CD4-positive, alpha-beta memory T cell (primary cell): ENCODE results near the gene WNT8B. TPM values are rescaled to one million over a fixed set of nuclear protein-coding genes. Genes with fewer than 3 reads are reported as not detected.

Experiments
- CTCF ChIA-PET: fragments of 350-600 bp; sonication (Branson Sonifier 250); formaldehyde crosslinking; loops from one replicate; lab custom pipeline; 2021; ENCODE audit warnings: inconsistent platforms; ENCODE audit not compliant: partially characterized antibody; lab: Charles Lee
- POLR2A ChIA-PET: fragments of 350-600 bp; sonication (Branson Sonifier 250); formaldehyde crosslinking; loops from one replicate; lab custom pipeline; 2021; ENCODE audit not compliant: partially characterized antibody; lab: Charles Lee
- DNase-seq, 5 donors: peaks; one replicate each; pipeline versions ENCODE4 v3.0.0 to v3.0.0-alpha.2; 2020 to 2022; ENCODE audit warnings: mixed read lengths in 1 of 5
- H3K27ac ChIP-seq: one replicate; pipeline ENCODE4 v1.7.0; 2013; ENCODE audit warnings: low read depth, low read length
- H3K27me3 ChIP-seq: 2 replicates; pipeline ENCODE4 v1.7.0; 2013; ENCODE audit warnings: mild to moderate bottlenecking, low read length, moderate library complexity; ENCODE audit not compliant: insufficient read depth
- H3K36me3 ChIP-seq: 2 replicates; pipeline ENCODE4 v1.7.0; 2013; ENCODE audit warnings: mild to moderate bottlenecking, low read length, moderate library complexity; ENCODE audit not compliant: insufficient read depth
- H3K4me1 ChIP-seq: 2 replicates; pipeline ENCODE4 v1.7.0; 2013; ENCODE audit warnings: mild to moderate bottlenecking, low read length, moderate library complexity; ENCODE audit not compliant: insufficient read depth
- H3K4me3 ChIP-seq, 2 donors: one replicate each; pipeline ENCODE4 v1.7.0; 2013; ENCODE audit warnings: low read length in 2 of 2, mild to moderate bottlenecking in 1 of 2
- H3K9me3 ChIP-seq, 2 donors: one replicate each; pipeline ENCODE4 v1.7.0; 2013; ENCODE audit warnings: low read length in 2 of 2, control low read depth in 1 of 2; ENCODE audit not compliant: control insufficient read depth in 1 of 2
- H3K27ac Mint-ChIP-seq, 7 donors: one replicate each; pipeline ENCODE4 v1.8.0; 2020 to 2021; ENCODE audit warnings: mixed read lengths in 7 of 7, mild to moderate bottlenecking in 6 of 7, inconsistent platforms in 3 of 7, moderate library complexity in 3 of 7
- H3K27me3 Mint-ChIP-seq, 2 donors: one replicate each; pipeline ENCODE4 v1.8.0; 2020 to 2021; ENCODE audit warnings: mixed read lengths in 2 of 2
- H3K36me3 Mint-ChIP-seq, 2 donors: one replicate each; pipeline ENCODE4 v1.8.0; 2020 to 2021; ENCODE audit warnings: mixed read lengths in 2 of 2, inconsistent platforms in 1 of 2, mild to moderate bottlenecking in 1 of 2
- H3K4me1 Mint-ChIP-seq, 4 donors: one replicate each; pipeline ENCODE4 v1.8.0; 2020 to 2021; ENCODE audit warnings: mixed read lengths in 4 of 4, mild to moderate bottlenecking in 1 of 4
- H3K4me3 Mint-ChIP-seq, 8 donors: one replicate each; pipeline ENCODE4 v1.8.0; 2020 to 2021; ENCODE audit warnings: mixed read lengths in 8 of 8, mild to moderate bottlenecking in 7 of 8, moderate library complexity in 6 of 8, inconsistent platforms in 3 of 8
- H3K9me3 Mint-ChIP-seq, 8 donors: one replicate each; pipeline ENCODE4 v1.8.0; 2020 to 2021; ENCODE audit warnings: mixed read lengths in 8 of 8, mild to moderate bottlenecking in 5 of 8, inconsistent platforms in 3 of 8, moderate library complexity in 1 of 8
- intact Hi-C: fragments of 100-400 bp; cut with micrococcal nuclease; formaldehyde crosslinking; loops from one replicate; pipeline ENCODE4 v1.15.1; 2023
- polyA plus RNA-seq, 2 donors: library from polyadenylated mRNA; unstranded; fragments of 300-500 nt; fragmentation: Illumina TruSeq; gene quantifications; one replicate each; pipeline ENCODE4 v1.2.3, GENCODE V29; 2021
- total RNA-seq, 2 experiments: library from RNA; stranded (reverse); gene quantifications; one replicate each; pipeline ENCODE4 v1.2.3, GENCODE V29; 2021

The WNT8B gene
- total and polyA plus RNA-seq, 4 experiments from 2014 or later: not detected

DNA sequence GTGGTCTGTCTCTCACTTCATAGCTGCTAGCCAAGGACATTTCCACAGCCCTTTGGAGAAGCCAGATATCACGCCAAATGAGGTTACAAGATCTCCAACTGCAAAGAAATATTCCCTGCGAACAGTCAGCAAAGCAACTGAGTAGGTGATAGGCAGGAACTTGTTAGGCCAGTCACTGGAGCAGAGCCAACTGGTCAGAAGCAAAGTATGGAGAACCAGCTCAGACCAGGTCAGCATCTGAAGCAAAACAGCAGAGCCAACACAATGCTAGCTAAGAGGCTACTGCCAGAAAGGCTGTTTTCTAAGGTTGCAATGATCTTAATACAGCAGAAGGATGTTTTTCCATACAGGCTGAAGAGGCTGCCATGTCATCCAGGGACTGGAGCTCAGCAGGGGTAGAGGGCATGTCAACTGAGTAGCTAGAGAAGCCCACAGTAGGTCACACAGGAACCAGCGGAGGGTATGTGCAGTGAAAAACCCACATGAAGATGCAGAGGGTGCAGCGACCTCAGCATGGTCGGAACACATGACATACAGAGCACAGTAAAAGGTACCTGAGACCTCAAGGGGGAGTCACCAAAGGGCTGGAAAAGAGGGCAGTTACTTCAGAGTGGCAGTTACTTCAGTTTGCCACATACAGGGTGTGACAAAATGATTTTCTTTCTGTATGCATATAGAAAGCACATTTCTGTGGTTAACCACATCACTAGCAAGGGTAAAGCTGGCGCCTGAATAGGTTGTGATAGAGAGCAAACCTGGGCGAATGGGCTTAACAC lies 47.9 kb downstream of the WNT8B start:
- H3K36me3 Mint-ChIP-seq: peaks cover 15 to 24% of the 10 kb centered on the region in 2 donors
- peak overlapping the region; percentile 0 for H3K27ac ChIP-seq

DNA sequence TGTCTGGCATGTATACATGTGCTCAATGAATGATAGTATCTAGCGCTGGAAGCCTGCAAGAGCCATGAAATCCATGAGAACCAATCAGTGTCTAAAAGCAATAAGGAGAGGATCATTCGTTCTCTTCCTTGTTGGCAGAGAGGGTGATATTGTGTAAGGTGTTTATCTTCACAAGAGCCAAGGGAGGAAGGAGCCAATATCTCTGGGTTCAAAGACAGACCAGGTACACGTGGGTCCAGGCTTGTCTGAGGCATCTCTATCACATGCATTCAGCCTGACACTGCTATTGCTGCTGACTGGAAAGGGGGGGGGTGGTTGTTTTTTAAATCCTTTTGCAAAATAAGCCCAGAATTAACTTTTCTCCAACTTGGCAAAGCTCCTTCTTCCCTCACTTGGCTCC lies 52.8 kb downstream of the WNT8B start:
- Mint-ChIP-seq H3K27ac (peak overlapping the region in 1 of 7 donors; percentile 35), H3K9me3 (no peaks in the 10 kb centered on the region), H3K4me3 (no peak overlapping the region), H3K4me1 (peaks cover 22 to 32% (median 26%) of the 10 kb centered on the region in 4 donors), H3K36me3 (peaks cover 20 to 27% of the 10 kb centered on the region in 2 donors), H3K27me3 (no peaks in the 10 kb centered on the region)
- Histone ChIP-seq H3K4me3 (no peak overlapping the region), H3K4me1 (peaks cover 21% of the 10 kb centered on the region), H3K27ac (no peak overlapping the region), H3K9me3 (no peaks in the 10 kb centered on the region), H3K27me3 (no peaks in the 10 kb centered on the region), H3K36me3 (peaks cover 3% of the 10 kb centered on the region)
- ChIA-PET POLR2A (interaction anchor here (1.5 kb wide), 1 partner anchor 12 kb away, joined by 3 read pairs; no protein-coding TSS in a partner anchor), CTCF (interaction anchor here (0.7 to 10.2 kb wide), 4 partner anchors 12 to 174 kb away, joined by 3 to 122 read pairs (median 69); partner anchors contain the start of gene SCD)
- DNase-seq: no peak
- intact Hi-C loops: no loop called here

More for the DNA sequence above, 47.9 kb downstream of the WNT8B start:
- POLR2A ChIA-PET: interaction anchor here (2.5 to 4.1 kb wide), 5 partner anchors 12 to 29 kb away, joined by 9 to 23 read pairs (median 13); partner anchors contain the start of gene HIF1AN
- peaks cover 58% of the 10 kb centered on the region for H3K4me1 ChIP-seq
- DNase-seq: peak; percentile 79 to 88 (median 86)
- Mint-ChIP-seq H3K9me3 (no peaks in the 10 kb centered on the region), H3K4me3 (peak overlapping the region; percentile 54 to 90 (median 62)), H3K27ac (peak overlapping the region; percentile 67 to 96 (median 84)), H3K4me1 (peaks cover 42 to 66% (median 51%) of the 10 kb centered on the region in 4 donors), H3K27me3 (no peaks in the 10 kb centered on the region)
- intact Hi-C loops: loop anchor here (1.0 kb wide), 1 partner anchor 19 kb away; the partner anchor contains the start of gene NDUFB8
- peaks cover 5% of the 10 kb centered on the region for H3K36me3 ChIP-seq
- H3K9me3 ChIP-seq: no peaks in the 10 kb centered on the region
- no peak overlapping the region for H3K4me3 ChIP-seq
- H3K27me3 ChIP-seq: no peaks in the 10 kb centered on the region
- CTCF ChIA-PET: interaction anchor here (0.9 to 10.2 kb wide), 13 partner anchors 9 to 198 kb away, joined by 3 to 133 read pairs (median 8); partner anchors contain the start of genes HIF1AN, SCD and SEC31B

DNA sequence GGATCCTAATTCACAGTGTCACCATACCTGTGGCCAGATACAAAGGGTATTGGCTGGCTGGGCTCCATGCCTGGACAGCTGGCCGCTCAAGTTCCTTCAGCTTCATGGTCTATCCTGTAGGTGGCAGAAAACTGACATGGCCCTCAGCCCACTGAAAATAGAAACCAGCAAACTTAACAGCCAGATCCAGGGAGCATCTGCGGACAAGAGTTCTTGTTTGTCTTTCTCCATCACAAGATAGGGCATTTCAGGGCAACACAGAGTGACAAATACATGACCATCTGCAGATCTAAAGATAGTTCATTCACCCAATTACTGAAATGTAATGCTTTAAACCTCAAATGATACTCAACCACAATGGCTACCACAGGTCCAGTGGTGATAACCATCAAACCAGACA lies 54.0 kb downstream of the WNT8B start:
- Histone ChIP-seq H3K36me3 (peaks cover 3% of the 10 kb centered on the region), H3K27ac (no peak overlapping the region), H3K4me3 (no peak overlapping the region), H3K4me1 (peaks cover 9% of the 10 kb centered on the region), H3K9me3 (no peaks in the 10 kb centered on the region), H3K27me3 (no peaks in the 10 kb centered on the region)
- Mint-ChIP-seq H3K27ac (peak overlapping the region in 1 of 7 donors; percentile 25), H3K9me3 (no peaks in the 10 kb centered on the region), H3K4me1 (peaks cover 12 to 19% (median 14%) of the 10 kb centered on the region in 4 donors), H3K4me3 (no peak overlapping the region), H3K36me3 (peaks cover 20 to 31% of the 10 kb centered on the region in 2 donors), H3K27me3 (no peaks in the 10 kb centered on the region)
- intact Hi-C loops: no loop called here
- CTCF ChIA-PET: interaction anchor here (1.0 to 7.9 kb wide), 8 partner anchors 8 to 178 kb away, joined by 3 to 133 read pairs (median 26); partner anchors contain the start of gene HIF1AN
- DNase-seq: no peak
- POLR2A ChIA-PET: interaction anchor here (1.5 to 2.1 kb wide), 2 partner anchors 8 to 11 kb away, joined by 3 to 8 read pairs; no protein-coding TSS in a partner anchor

DNA sequence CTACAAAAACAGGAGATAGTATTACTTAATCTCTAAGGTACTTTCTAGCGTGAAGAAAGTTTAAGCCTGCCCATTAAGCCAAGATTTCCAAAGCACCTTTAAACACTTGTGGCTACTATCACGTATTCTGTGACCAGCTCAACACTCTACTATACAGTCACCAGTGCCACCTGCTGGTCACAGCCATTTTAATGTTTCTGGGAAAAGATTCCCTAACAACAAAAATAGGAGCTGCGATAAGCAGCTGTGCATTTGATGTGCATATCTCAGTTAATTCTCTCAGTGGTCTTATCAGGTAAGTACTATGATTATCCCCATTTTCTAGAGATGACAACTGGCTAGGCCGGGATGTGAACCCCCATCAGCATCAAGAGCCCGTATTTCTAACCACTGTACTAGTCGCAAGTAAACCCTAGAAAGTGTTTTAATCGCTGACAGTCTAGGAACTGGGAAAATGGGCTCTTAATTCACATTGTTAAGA lies 56.0 kb downstream of the WNT8B start:
- no peaks in the 10 kb centered on the region for H3K9me3 Mint-ChIP-seq
- H3K4me1 ChIP-seq: no peaks in the 10 kb centered on the region
- CTCF ChIA-PET: interaction anchor here (0.8 to 7.9 kb wide), 29 partner anchors 9 to 673 kb away, joined by 3 to 133 read pairs (median 6); partner anchors contain the start of genes HIF1AN and NDUFB8
- H3K4me3 Mint-ChIP-seq: no peak overlapping the region
- no peaks in the 10 kb centered on the region for H3K9me3 ChIP-seq
- H3K4me1 Mint-ChIP-seq: peaks cover 6 to 8% (median 7%) of the 10 kb centered on the region in 4 donors
- H3K27ac Mint-ChIP-seq: peak overlapping the region in 2 of 7 donors; percentile 43 to 82
- H3K4me3 ChIP-seq: no peak overlapping the region
- POLR2A ChIA-PET: interaction anchor here (0.7 to 2.1 kb wide), 5 partner anchors 10 to 36 kb away, joined by 3 to 11 read pairs (median 5); partner anchors contain the start of genes HIF1AN and NDUFB8
- peaks cover 19 to 45% of the 10 kb centered on the region in 2 donors for H3K36me3 Mint-ChIP-seq
- peak; percentile 48 to 56 (median 52) for DNase-seq
- no peaks in the 10 kb centered on the region for H3K27me3 ChIP-seq
- peaks cover 15% of the 10 kb centered on the region for H3K36me3 ChIP-seq
- H3K27me3 Mint-ChIP-seq: no peaks in the 10 kb centered on the region
- intact Hi-C loops: loop anchor here (1.0 kb wide), 3 partner anchors 10 to 180 kb away; no protein-coding TSS in a partner anchor
- no peak overlapping the region for H3K27ac ChIP-seq

DNA sequence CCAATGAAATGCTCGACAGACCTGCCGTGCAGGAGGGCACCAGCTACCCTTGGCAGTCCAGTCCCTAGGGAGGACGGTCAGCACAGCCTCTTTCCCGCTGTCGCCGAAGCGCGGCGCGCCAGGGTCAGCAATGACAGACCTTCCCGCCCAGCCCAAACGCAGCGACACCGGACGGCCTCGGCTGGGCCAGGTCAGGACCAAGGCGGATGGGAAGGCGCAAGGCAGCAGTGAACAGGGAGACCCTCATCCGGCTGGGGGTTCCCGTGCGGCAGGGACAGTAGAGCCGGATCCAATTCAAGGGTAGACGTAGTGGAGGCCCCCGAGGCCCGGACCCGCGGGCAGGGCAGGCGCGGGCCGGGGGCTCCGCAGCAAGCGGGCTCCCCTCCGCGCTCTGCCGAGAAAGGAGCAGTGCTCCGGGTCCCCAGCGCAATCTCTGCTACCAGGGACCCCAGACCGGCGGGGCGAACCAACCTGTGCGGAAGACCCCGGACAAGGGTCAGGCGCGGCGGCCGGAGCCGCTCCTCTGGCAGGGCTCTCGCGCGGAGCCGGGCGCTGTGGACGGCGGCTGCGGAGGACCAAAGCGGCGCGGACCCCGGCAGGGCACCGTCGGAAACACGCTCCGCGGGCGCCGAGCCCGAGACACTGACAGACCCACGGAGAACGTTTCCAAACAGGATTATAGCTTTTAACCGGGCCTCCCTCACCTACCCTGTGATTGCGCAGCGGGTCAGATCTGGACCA lies 56.7 kb downstream of the WNT8B start, which contains the start of gene SEC31B:
Gene SEC31B, minus strand, starts transcription at position 551 of the 741 bp plus-strand sequence. CDS start 2,909 bp downstream, outside the sequence.
- Histone ChIP-seq H3K36me3 (peaks cover 22% of the 10 kb centered on the region), H3K27me3 (no peaks in the 10 kb centered on the region), H3K9me3 (no peaks in the 10 kb centered on the region), H3K27ac (no peak within 1 kb of the TSS), H3K4me3 (no peak within 1 kb of the TSS), H3K4me1 (no peaks in the 10 kb centered on the region)
- Mint-ChIP-seq H3K27me3 (no peaks in the 10 kb centered on the region), H3K9me3 (no peaks in the 10 kb centered on the region), H3K27ac (peak within 1 kb of the TSS in 5 of 7 donors; percentile 10 to 82 (median 42)), H3K36me3 (peaks cover 24 to 52% of the 10 kb centered on the region in 2 donors), H3K4me3 (no peak within 1 kb of the TSS), H3K4me1 (peaks cover 6 to 10% (median 7%) of the 10 kb centered on the region in 4 donors)
- no peak for DNase-seq
- POLR2A ChIA-PET: interaction anchor here (0.7 to 1.5 kb wide), 4 partner anchors 11 to 37 kb away, joined by 3 to 11 read pairs (median 4); partner anchors contain the start of genes HIF1AN and NDUFB8
- intact Hi-C loops: no loop called here
- CTCF ChIA-PET: interaction anchor here (0.6 to 7.9 kb wide), 26 partner anchors 8 to 673 kb away, joined by 3 to 133 read pairs (median 6); partner anchors contain the start of genes HIF1AN and NDUFB8

DNA sequence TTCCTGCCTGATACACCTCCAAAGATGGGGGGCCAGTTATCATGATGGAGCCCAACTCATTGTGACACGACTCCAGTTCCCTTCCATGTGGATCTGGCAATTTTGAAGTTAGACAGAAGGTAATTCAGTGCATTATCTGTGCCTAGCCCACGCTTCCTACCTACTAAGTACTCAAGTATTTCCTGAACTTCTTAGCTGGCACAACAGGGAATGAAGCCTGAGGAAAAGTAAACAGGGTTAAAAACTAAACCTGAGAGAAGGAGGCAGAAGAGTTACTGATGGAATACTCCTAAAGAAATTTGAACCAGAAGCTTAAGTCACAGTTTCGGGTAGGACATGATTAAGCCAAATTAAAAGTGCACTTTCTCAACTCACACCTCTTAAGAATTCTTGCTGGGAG lies 58.0 kb downstream of the WNT8B start:
- ChIA-PET POLR2A (no interaction called here), CTCF (interaction anchor here (1.0 to 7.9 kb wide), 5 partner anchors 12 to 183 kb away, joined by 3 to 133 read pairs (median 6); no protein-coding TSS in a partner anchor)
- no peaks in the 10 kb centered on the region for H3K27me3 Mint-ChIP-seq
- H3K36me3 Mint-ChIP-seq: peaks cover 22 to 59% of the 10 kb centered on the region in 2 donors
- no peaks in the 10 kb centered on the region for H3K9me3 Mint-ChIP-seq
- no peaks in the 10 kb centered on the region for H3K4me1 ChIP-seq
- intact Hi-C loops: no loop called here
- H3K27ac Mint-ChIP-seq: peak overlapping the region in 1 of 7 donors; percentile 14
- no peaks in the 10 kb centered on the region for H3K27me3 ChIP-seq
- no peak overlapping the region for H3K4me3 ChIP-seq
- no peak for DNase-seq
- H3K4me3 Mint-ChIP-seq: no peak overlapping the region
- H3K9me3 ChIP-seq: no peaks in the 10 kb centered on the region
- H3K4me1 Mint-ChIP-seq: peaks cover 7 to 10% (median 7%) of the 10 kb centered on the region in 4 donors
- no peak overlapping the region for H3K27ac ChIP-seq
- peaks cover 34% of the 10 kb centered on the region for H3K36me3 ChIP-seq
